ENCODE results near the gene TNNI3K. TPM values are rescaled to one million over a fixed set of nuclear protein-coding genes. Genes with fewer than 3 reads are reported as not detected.

TNNI3K gene
- total RNA-seq, 1 donor from 2014 or later = not detected

- intact Hi-C loops (cut with micrococcal nuclease) = no loop called here
- no peak overlapping the region for H3K27ac Mint-ChIP-seq
- no peak for DNase-seq (ENCODE audit: low spot score)
Measured at GRCh38 chr1:74534241-74534640, 299.1 kb downstream of the TNNI3K start.

GRCh38 chr1:74545821-74546220, 310.6 kb downstream of the TNNI3K start:
- H3K4me3 Mint-ChIP-seq (ENCODE audit: low read depth) = no peak overlapping the region
- H3K4me1 Mint-ChIP-seq (ENCODE audit: low read depth) = no peaks in the 10 kb centered on the region
- no peaks in the 10 kb centered on the region for H3K27me3 Mint-ChIP-seq (ENCODE audit: low read depth)
- no peak for DNase-seq (ENCODE audit: low spot score)
- H3K9me3 Mint-ChIP-seq = no peaks in the 10 kb centered on the region
- intact Hi-C loops (cut with micrococcal nuclease) = no loop called here
- no peaks in the 10 kb centered on the region for H3K36me3 Mint-ChIP-seq (ENCODE audit: low read depth)
- H3K27ac Mint-ChIP-seq = no peak overlapping the region

More at GRCh38 chr1:74534241-74534640, 299.1 kb downstream of the TNNI3K start:
- no peaks in the 10 kb centered on the region for H3K27me3 Mint-ChIP-seq (ENCODE audit: low read depth)
- H3K36me3 Mint-ChIP-seq (ENCODE audit: low read depth) = no peaks in the 10 kb centered on the region
- H3K9me3 Mint-ChIP-seq = no peaks in the 10 kb centered on the region
- H3K4me3 Mint-ChIP-seq (ENCODE audit: low read depth) = no peak overlapping the region
- H3K4me1 Mint-ChIP-seq (ENCODE audit: low read depth) = no peaks in the 10 kb centered on the region

- no peaks in the 10 kb centered on the region for H3K4me1 Mint-ChIP-seq (ENCODE audit: low read depth)
- H3K27ac Mint-ChIP-seq = no peak overlapping the region
- intact Hi-C loops (cut with micrococcal nuclease) = no loop called here
- no peaks in the 10 kb centered on the region for H3K36me3 Mint-ChIP-seq (ENCODE audit: low read depth)
- H3K27me3 Mint-ChIP-seq (ENCODE audit: low read depth) = no peaks in the 10 kb centered on the region
- DNase-seq (ENCODE audit: low spot score) = no peak
- H3K9me3 Mint-ChIP-seq = no peaks in the 10 kb centered on the region
- no peak overlapping the region for H3K4me3 Mint-ChIP-seq (ENCODE audit: low read depth)
Measured at GRCh38 chr1:74548961-74549750, 314.0 kb downstream of the TNNI3K start.

- intact Hi-C loops (cut with micrococcal nuclease) = no loop called here
- no peaks in the 10 kb centered on the region for H3K36me3 Mint-ChIP-seq (ENCODE audit: low read depth)
- DNase-seq (ENCODE audit: low spot score) = no peak
- H3K9me3 Mint-ChIP-seq = no peaks in the 10 kb centered on the region
- no peak overlapping the region for H3K27ac Mint-ChIP-seq
- no peak overlapping the region for H3K4me3 Mint-ChIP-seq (ENCODE audit: low read depth)
- no peaks in the 10 kb centered on the region for H3K27me3 Mint-ChIP-seq (ENCODE audit: low read depth)
- no peaks in the 10 kb centered on the region for H3K4me1 Mint-ChIP-seq (ENCODE audit: low read depth)
Measured at GRCh38 chr1:74549932-74550331, 314.7 kb downstream of the TNNI3K start.

DNA sequence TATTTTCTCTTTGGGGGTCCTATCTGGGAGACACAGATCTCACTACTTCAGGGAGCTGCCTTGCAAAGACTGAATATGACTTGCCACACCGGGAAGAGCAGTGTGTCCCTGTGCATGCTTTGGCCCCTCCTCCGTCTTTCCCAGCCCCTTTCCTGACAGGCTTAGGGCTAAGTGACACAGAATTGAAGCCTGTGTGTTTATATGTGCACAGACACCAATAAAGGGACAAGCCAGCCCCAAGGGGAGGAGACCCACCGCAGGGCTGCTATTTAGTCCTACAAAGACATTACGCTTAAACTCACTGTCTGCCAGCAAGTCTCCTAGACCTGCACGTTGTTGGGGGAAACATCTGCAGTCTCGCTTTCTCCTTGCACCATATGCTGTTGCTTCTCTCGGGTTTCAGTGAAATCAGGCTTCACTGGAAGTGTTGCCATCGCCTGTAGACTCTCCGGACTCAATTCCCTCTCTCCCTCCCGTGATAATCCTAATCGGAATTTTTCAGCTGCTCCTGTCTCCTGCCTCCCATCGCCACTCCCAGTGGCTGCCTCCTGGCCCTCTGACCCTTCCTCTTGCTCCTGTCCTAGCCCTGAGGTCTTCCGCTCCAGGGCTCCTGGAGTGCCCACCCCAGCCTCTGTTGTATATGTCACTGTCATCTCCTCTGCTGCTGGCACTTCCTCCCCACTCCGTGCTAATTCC, 335.8 kb downstream of the TNNI3K start:
- H3K27ac Mint-ChIP-seq = no peak overlapping the region
- DNase-seq (ENCODE audit: low spot score) = no peak
- no peaks in the 10 kb centered on the region for H3K27me3 Mint-ChIP-seq (ENCODE audit: low read depth)
- no peaks in the 10 kb centered on the region for H3K36me3 Mint-ChIP-seq (ENCODE audit: low read depth)
- no peaks in the 10 kb centered on the region for H3K9me3 Mint-ChIP-seq
- no peaks in the 10 kb centered on the region for H3K4me1 Mint-ChIP-seq (ENCODE audit: low read depth)
- no peak overlapping the region for H3K4me3 Mint-ChIP-seq (ENCODE audit: low read depth)
- intact Hi-C loops (cut with micrococcal nuclease) = no loop called here

GRCh38 chr1:74571493-74571800, 336.3 kb downstream of the TNNI3K start:
- intact Hi-C loops (cut with micrococcal nuclease) = no loop called here
- Mint-ChIP-seq H3K27me3 (ENCODE audit: low read depth) (no peaks in the 10 kb centered on the region), H3K4me3 (ENCODE audit: low read depth) (no peak overlapping the region), H3K27ac (no peak overlapping the region), H3K4me1 (ENCODE audit: low read depth) (no peaks in the 10 kb centered on the region), H3K9me3 (no peaks in the 10 kb centered on the region), H3K36me3 (ENCODE audit: low read depth) (no peaks in the 10 kb centered on the region)
- DNase-seq (ENCODE audit: low spot score) = no peak

DNA sequence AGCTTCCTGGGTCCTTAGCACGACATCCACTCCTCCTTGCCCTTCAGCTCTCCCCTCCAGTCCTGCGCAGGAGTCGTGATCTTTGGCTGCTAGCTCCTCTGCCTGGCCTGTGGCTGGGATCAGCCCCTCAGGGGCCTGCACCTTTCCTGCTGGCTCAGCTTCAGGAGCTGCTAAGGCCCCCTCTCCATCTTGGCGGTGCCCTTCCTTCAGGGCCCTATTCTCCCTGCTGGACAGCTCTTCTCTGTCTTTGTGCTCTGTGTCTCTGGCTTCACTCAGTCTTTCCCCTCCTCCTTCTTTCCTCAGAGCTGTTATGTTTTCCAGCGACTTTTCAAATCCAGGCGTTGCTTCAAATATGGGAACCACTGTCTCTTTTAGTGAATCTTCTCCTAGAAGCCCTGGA, 336.7 kb downstream of the TNNI3K start:
- intact Hi-C loops (cut with micrococcal nuclease) = no loop called here
- no peak overlapping the region for H3K27ac Mint-ChIP-seq
- no peaks in the 10 kb centered on the region for H3K36me3 Mint-ChIP-seq (ENCODE audit: low read depth)
- H3K27me3 Mint-ChIP-seq (ENCODE audit: low read depth) = no peaks in the 10 kb centered on the region
- no peaks in the 10 kb centered on the region for H3K9me3 Mint-ChIP-seq
- H3K4me3 Mint-ChIP-seq (ENCODE audit: low read depth) = no peak overlapping the region
- no peak for DNase-seq (ENCODE audit: low spot score)
- no peaks in the 10 kb centered on the region for H3K4me1 Mint-ChIP-seq (ENCODE audit: low read depth)

- H3K36me3 Mint-ChIP-seq (ENCODE audit: low read depth) = no peaks in the 10 kb centered on the region
- intact Hi-C loops (cut with micrococcal nuclease) = no loop called here
- no peaks in the 10 kb centered on the region for H3K9me3 Mint-ChIP-seq
- no peak overlapping the region for H3K4me3 Mint-ChIP-seq (ENCODE audit: low read depth)
- no peaks in the 10 kb centered on the region for H3K4me1 Mint-ChIP-seq (ENCODE audit: low read depth)
- H3K27ac Mint-ChIP-seq = no peak overlapping the region
- no peak for DNase-seq (ENCODE audit: low spot score)
- no peaks in the 10 kb centered on the region for H3K27me3 Mint-ChIP-seq (ENCODE audit: low read depth)
Measured at GRCh38 chr1:74578101-74578500, 342.9 kb downstream of the TNNI3K start.

- Mint-ChIP-seq H3K36me3 (ENCODE audit: low read depth) (no peaks in the 10 kb centered on the region), H3K9me3 (no peaks in the 10 kb centered on the region), H3K4me1 (ENCODE audit: low read depth) (no peaks in the 10 kb centered on the region), H3K4me3 (ENCODE audit: low read depth) (no peak overlapping the region), H3K27ac (no peak overlapping the region), H3K27me3 (ENCODE audit: low read depth) (no peaks in the 10 kb centered on the region)
- intact Hi-C loops (cut with micrococcal nuclease) = no loop called here
- DNase-seq (ENCODE audit: low spot score) = no peak
Measured at GRCh38 chr1:74579425-74579824, 344.2 kb downstream of the TNNI3K start.

DNA sequence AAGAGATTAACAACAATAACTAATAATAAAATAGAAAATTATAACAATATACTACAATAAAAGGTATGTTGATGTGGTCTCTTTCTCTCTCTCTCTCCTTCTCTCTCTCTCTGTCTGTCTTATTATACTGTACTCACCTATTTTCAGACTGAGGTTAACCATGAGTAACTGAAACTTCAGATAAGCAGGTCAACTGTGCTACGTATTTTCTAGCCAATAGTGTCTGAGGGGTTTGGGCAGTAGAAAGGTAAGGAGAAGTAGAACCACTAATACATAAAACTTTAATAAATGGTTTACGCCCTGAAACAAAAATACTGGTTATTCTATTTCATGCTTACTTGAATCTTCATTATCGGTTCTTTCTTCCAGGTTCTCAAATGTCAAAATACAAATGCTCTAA, 348.2 kb downstream of the TNNI3K start:
- intact Hi-C loops (cut with micrococcal nuclease) = no loop called here
- no peaks in the 10 kb centered on the region for H3K27me3 Mint-ChIP-seq (ENCODE audit: low read depth)
- H3K27ac Mint-ChIP-seq = no peak overlapping the region
- no peaks in the 10 kb centered on the region for H3K36me3 Mint-ChIP-seq (ENCODE audit: low read depth)
- DNase-seq (ENCODE audit: low spot score) = no peak
- H3K4me1 Mint-ChIP-seq (ENCODE audit: low read depth) = peaks cover 2% of the 10 kb centered on the region
- H3K9me3 Mint-ChIP-seq = no peaks in the 10 kb centered on the region
- H3K4me3 Mint-ChIP-seq (ENCODE audit: low read depth) = no peak overlapping the region

GRCh38 chr1:74584185-74584584, 349.0 kb downstream of the TNNI3K start:
- Mint-ChIP-seq H3K9me3 (no peaks in the 10 kb centered on the region), H3K4me3 (ENCODE audit: low read depth) (no peak overlapping the region), H3K36me3 (ENCODE audit: low read depth) (no peaks in the 10 kb centered on the region), H3K4me1 (ENCODE audit: low read depth) (peaks cover 2% of the 10 kb centered on the region), H3K27ac (no peak overlapping the region), H3K27me3 (ENCODE audit: low read depth) (no peaks in the 10 kb centered on the region)
- intact Hi-C loops (cut with micrococcal nuclease) = no loop called here
- no peak for DNase-seq (ENCODE audit: low spot score)

- Mint-ChIP-seq H3K27ac (no peak overlapping the region), H3K9me3 (no peaks in the 10 kb centered on the region), H3K4me1 (ENCODE audit: low read depth) (peaks cover 2% of the 10 kb centered on the region), H3K36me3 (ENCODE audit: low read depth) (no peaks in the 10 kb centered on the region), H3K4me3 (ENCODE audit: low read depth) (peak overlapping the region; percentile 30), H3K27me3 (ENCODE audit: low read depth) (no peaks in the 10 kb centered on the region)
- no peak for DNase-seq (ENCODE audit: low spot score)
- intact Hi-C loops (cut with micrococcal nuclease) = no loop called here
Measured at GRCh38 chr1:74586253-74586897, 351.2 kb downstream of the TNNI3K start.

GRCh38 chr1:74587888-74588287, 352.7 kb downstream of the TNNI3K start:
- Mint-ChIP-seq H3K27me3 (ENCODE audit: low read depth) (no peaks in the 10 kb centered on the region), H3K27ac (no peak overlapping the region), H3K4me3 (ENCODE audit: low read depth) (no peak overlapping the region), H3K36me3 (ENCODE audit: low read depth) (no peaks in the 10 kb centered on the region), H3K9me3 (no peaks in the 10 kb centered on the region), H3K4me1 (ENCODE audit: low read depth) (peaks cover 2% of the 10 kb centered on the region)
- DNase-seq (ENCODE audit: low spot score) = no peak
- intact Hi-C loops (cut with micrococcal nuclease) = no loop called here

Measured in activated T-helper 2 cell treated with anti-CD3 and anti-CD28 coated beads, Interferon-gamma antibody, Interleukin-2, Interleukin-4, amounts not matched to agents 10 μg/mL and 5 μg/mL and 100 μg/mL, durations not matched to agents 14 hours and 24 hours and 36 hours (primary cell).